ENCODE data around the gene DNAH9. TPM values are rescaled to one million over a fixed set of nuclear protein-coding genes. Genes with fewer than 3 reads are reported as not detected.

Gene DNAH9
- total and polyA plus RNA-seq, 4 donors: under 0.01 to 0.09 TPM; not detected in 2

DNA sequence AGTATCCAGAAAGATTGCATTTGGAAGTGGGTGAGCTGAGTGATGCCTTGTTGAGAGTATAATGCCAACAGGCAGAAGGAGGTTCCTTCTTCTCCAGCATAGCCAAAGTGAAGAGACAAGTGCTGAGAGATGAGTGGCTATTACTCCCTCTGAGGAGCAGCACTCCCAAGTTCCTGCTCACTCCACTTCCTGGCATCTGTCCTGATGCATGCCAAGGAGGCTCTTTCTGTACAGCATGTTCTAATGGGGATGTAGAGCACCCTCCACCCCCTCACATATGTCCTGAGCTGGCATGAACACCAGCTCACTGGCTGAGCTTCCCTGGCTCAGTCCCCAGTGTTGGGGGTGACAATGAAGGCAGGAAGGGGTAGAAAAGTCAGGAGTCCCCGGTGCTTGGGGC lies 44.2 kb upstream of the DNAH9 start (continued):
- TF ChIP-seq, protein P1, sequence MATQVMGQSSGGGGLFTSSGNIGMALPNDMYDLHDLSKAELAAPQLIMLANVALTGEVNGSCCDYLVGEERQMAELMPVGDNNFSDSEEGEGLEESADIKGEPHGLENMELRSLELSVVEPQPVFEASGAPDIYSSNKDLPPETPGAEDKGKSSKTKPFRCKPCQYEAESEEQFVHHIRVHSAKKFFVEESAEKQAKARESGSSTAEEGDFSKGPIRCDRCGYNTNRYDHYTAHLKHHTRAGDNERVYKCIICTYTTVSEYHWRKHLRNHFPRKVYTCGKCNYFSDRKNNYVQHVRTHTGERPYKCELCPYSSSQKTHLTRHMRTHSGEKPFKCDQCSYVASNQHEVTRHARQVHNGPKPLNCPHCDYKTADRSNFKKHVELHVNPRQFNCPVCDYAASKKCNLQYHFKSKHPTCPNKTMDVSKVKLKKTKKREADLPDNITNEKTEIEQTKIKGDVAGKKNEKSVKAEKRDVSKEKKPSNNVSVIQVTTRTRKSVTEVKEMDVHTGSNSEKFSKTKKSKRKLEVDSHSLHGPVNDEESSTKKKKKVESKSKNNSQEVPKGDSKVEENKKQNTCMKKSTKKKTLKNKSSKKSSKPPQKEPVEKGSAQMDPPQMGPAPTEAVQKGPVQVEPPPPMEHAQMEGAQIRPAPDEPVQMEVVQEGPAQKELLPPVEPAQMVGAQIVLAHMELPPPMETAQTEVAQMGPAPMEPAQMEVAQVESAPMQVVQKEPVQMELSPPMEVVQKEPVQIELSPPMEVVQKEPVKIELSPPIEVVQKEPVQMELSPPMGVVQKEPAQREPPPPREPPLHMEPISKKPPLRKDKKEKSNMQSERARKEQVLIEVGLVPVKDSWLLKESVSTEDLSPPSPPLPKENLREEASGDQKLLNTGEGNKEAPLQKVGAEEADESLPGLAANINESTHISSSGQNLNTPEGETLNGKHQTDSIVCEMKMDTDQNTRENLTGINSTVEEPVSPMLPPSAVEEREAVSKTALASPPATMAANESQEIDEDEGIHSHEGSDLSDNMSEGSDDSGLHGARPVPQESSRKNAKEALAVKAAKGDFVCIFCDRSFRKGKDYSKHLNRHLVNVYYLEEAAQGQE (IDR thresholded peaks at IDR 0.05): no peak
- TF ChIP-seq RAD21 (IDR thresholded peaks at IDR 0.05): no peak
- TF ChIP-seq EGR1 (IDR thresholded peaks at IDR 0.05; ENCODE audit: low read depth in 2 of 2): no peak
- TF ChIP-seq YY1 (IDR thresholded peaks at IDR 0.05): no peak

DNA sequence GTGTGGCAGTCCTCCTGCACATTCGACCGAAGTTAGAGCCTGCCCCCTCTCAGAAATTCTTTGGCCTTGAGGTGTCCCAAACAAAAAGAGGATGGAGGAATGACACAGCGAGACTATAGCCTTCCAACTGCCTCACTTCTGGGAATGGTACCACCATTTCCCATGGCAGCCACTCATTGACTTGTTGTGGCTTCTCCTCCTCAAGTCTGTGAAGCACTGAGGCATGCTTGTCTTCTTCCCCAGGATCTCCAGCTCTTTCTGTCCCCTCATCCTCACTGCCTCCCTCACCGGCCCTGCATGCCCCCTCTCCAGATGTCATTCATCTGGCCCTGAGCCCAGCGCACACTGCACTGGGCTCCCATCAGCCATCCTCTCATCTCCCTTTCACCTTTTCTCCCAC lies 43.7 kb upstream of the DNAH9 start:
- H3K9me3 ChIP-seq (ENCODE audit: control insufficient read depth in 4 of 4, low read length in 3 of 4): no peaks in the 10 kb centered on the region
- no peak for DNase-seq (ENCODE audit: low spot score)
- no peaks in the 10 kb centered on the region for H3K36me3 ChIP-seq (ENCODE audit: control insufficient read depth in 4 of 4, insufficient read depth in 3 of 4, low read depth in 1 of 4, low read length in 3 of 4)
- no peak overlapping the region for H3K9ac ChIP-seq (ENCODE audit: low read depth in 1 of 2, low read length in 2 of 2)
- peaks cover 0 to 4% (median 0%) of the 10 kb centered on the region in 4 donors for H3K27me3 ChIP-seq (ENCODE audit: control insufficient read depth in 4 of 4, insufficient read depth in 4 of 4, low read length in 3 of 4)
- H3K27ac ChIP-seq (ENCODE audit: low read depth in 1 of 2, low read length in 2 of 2): no peak overlapping the region
- 79% methylated on average over 5 of the region's 5 CpGs for WGBS
- no peak overlapping the region for H3K4me3 ChIP-seq (ENCODE audit: low read depth in 1 of 3, low read length in 3 of 3)
- no peaks in the 10 kb centered on the region for H3K4me1 ChIP-seq (ENCODE audit: control insufficient read depth in 4 of 4, insufficient read depth in 4 of 4, low read length in 3 of 4)
- TF ChIP-seq, protein P2, sequence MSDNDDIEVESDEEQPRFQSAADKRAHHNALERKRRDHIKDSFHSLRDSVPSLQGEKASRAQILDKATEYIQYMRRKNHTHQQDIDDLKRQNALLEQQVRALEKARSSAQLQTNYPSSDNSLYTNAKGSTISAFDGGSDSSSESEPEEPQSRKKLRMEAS (IDR thresholded peaks at IDR 0.05): no peak
- no peak for TF ChIP-seq YY1 (IDR thresholded peaks at IDR 0.05)
- TF ChIP-seq, protein P3, sequence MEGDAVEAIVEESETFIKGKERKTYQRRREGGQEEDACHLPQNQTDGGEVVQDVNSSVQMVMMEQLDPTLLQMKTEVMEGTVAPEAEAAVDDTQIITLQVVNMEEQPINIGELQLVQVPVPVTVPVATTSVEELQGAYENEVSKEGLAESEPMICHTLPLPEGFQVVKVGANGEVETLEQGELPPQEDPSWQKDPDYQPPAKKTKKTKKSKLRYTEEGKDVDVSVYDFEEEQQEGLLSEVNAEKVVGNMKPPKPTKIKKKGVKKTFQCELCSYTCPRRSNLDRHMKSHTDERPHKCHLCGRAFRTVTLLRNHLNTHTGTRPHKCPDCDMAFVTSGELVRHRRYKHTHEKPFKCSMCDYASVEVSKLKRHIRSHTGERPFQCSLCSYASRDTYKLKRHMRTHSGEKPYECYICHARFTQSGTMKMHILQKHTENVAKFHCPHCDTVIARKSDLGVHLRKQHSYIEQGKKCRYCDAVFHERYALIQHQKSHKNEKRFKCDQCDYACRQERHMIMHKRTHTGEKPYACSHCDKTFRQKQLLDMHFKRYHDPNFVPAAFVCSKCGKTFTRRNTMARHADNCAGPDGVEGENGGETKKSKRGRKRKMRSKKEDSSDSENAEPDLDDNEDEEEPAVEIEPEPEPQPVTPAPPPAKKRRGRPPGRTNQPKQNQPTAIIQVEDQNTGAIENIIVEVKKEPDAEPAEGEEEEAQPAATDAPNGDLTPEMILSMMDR (IDR thresholded peaks at IDR 0.05; ENCODE audit: low read depth, low read length, missing input control): no peak
- no peak for TF ChIP-seq JUND (IDR thresholded peaks at IDR 0.05)
- TF ChIP-seq, protein P1 (IDR thresholded peaks at IDR 0.05): no peak
- no peak for TF ChIP-seq HNF4G (IDR thresholded peaks at IDR 0.05)
- TF ChIP-seq, protein P4, sequence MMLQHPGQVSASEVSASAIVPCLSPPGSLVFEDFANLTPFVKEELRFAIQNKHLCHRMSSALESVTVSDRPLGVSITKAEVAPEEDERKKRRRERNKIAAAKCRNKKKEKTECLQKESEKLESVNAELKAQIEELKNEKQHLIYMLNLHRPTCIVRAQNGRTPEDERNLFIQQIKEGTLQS (IDR thresholded peaks at IDR 0.05): no peak
- TF ChIP-seq, protein P5, sequence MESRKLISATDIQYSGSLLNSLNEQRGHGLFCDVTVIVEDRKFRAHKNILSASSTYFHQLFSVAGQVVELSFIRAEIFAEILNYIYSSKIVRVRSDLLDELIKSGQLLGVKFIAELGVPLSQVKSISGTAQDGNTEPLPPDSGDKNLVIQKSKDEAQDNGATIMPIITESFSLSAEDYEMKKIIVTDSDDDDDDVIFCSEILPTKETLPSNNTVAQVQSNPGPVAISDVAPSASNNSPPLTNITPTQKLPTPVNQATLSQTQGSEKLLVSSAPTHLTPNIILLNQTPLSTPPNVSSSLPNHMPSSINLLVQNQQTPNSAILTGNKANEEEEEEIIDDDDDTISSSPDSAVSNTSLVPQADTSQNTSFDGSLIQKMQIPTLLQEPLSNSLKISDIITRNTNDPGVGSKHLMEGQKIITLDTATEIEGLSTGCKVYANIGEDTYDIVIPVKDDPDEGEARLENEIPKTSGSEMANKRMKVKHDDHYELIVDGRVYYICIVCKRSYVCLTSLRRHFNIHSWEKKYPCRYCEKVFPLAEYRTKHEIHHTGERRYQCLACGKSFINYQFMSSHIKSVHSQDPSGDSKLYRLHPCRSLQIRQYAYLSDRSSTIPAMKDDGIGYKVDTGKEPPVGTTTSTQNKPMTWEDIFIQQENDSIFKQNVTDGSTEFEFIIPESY (IDR thresholded peaks at IDR 0.05): no peak
- TF ChIP-seq FOXA2 (IDR thresholded peaks at IDR 0.05): no peak
- no peak for TF ChIP-seq RXRA (IDR thresholded peaks at IDR 0.05)
- TF ChIP-seq HNF4A (conservative IDR thresholded peaks at IDR 0.05): no peak
- TF ChIP-seq GABPA (IDR thresholded peaks at IDR 0.05 in 1 of 2, conservative IDR thresholded peaks at IDR 0.05 in 1 of 2): no peak
- TF ChIP-seq TAF1 (conservative IDR thresholded peaks at IDR 0.05): no peak
- TF ChIP-seq FOXA1 (IDR thresholded peaks at IDR 0.05): no peak
- TF ChIP-seq EGR1 (IDR thresholded peaks at IDR 0.05; ENCODE audit: low read depth in 2 of 2): no peak

All from liver (tissue), 9 donors.